NCI-H748 (cell line): Measurements from ENCODE around the gene ADAM10.
"Not testable (repeated sequence)": the region's sequence is repeated elsewhere in the genome, so short reads cannot be mapped to it uniquely, and the experiment has no call there.

Source experiments
- DNase-seq: peaks from one replicate; lab custom pipeline; 2025; ENCODE audit not compliant: unreplicated experiment; lab: John Stamatoyannopoulos, UW

The ADAM10 gene

GRCh38 chr15:58611731-58612676, 137.5 kb downstream of the ADAM10 start:
- no peak for DNase-seq

GRCh38 chr15:58608711-58609110, 140.8 kb downstream of the ADAM10 start:
- no peak for DNase-seq

GRCh38 chr15:58608129-58608590, 141.3 kb downstream of the ADAM10 start:
- DNase-seq: no peak

- DNase-seq: no peak
These were observed 142.9 kb downstream of the ADAM10 start for GRCh38 chr15:58606577-58607080.

GRCh38 chr15:58605931-58606530, 143.5 kb downstream of the ADAM10 start:
- DNase-seq: no peak

GRCh38 chr15:58604455-58604923, 145.0 kb downstream of the ADAM10 start:
- DNase-seq: no peak

- DNase-seq: not testable (repeated sequence)
These were observed 145.6 kb downstream of the ADAM10 start for GRCh38 chr15:58603927-58604326.

GRCh38 chr15:58602823-58603222, 146.7 kb downstream of the ADAM10 start:
- no peak for DNase-seq

- no peak for DNase-seq
These were observed 150.7 kb downstream of the ADAM10 start for GRCh38 chr15:58598829-58599210.

GRCh38 chr15:58597943-58598828, 151.3 kb downstream of the ADAM10 start:
- DNase-seq: no peak

- DNase-seq: no peak
These were observed 153.8 kb downstream of the ADAM10 start for GRCh38 chr15:58595516-58596263.

- DNase-seq: no peak
These were observed 154.6 kb downstream of the ADAM10 start for GRCh38 chr15:58594898-58595297.

- DNase-seq: no peak
These were observed 155.6 kb downstream of the ADAM10 start for GRCh38 chr15:58593870-58594269.

- no peak for DNase-seq
These were observed 158.6 kb downstream of the ADAM10 start for GRCh38 chr15:58590926-58591325.

GRCh38 chr15:58590236-58590635, 159.3 kb downstream of the ADAM10 start:
- no peak for DNase-seq

- DNase-seq: no peak
These were observed 160.5 kb downstream of the ADAM10 start for GRCh38 chr15:58589047-58589446.

GRCh38 chr15:58588096-58588495, 161.4 kb downstream of the ADAM10 start:
- DNase-seq: no peak

- DNase-seq: no peak
These were observed 162.0 kb downstream of the ADAM10 start for GRCh38 chr15:58587486-58587885.

- no peak for DNase-seq
These were observed 163.6 kb downstream of the ADAM10 start for GRCh38 chr15:58585693-58586443.
